Stimulated activated naive CD8-positive, alpha-beta T cell treated with anti-CD3 and anti-CD28 coated beads, Interleukin-15, Interleukin-2, amounts not matched to agents 100 ng/mL and 50 ng/mL, for 24 hours (primary cell): ENCODE measurements around the gene ZNF260.

Experiments
- H3K27ac Mint-ChIP-seq: one replicate; pipeline ENCODE4 v1.8.0; 2021; ENCODE audit warnings: mild to moderate bottlenecking, mixed read lengths
- H3K27me3 Mint-ChIP-seq: one replicate; pipeline ENCODE4 v1.8.0; 2021; ENCODE audit warnings: mixed read lengths
- H3K36me3 Mint-ChIP-seq: one replicate; pipeline ENCODE4 v1.8.0; 2021; ENCODE audit warnings: low read depth, mixed read lengths
- H3K4me1 Mint-ChIP-seq: one replicate; pipeline ENCODE4 v1.8.0; 2021; ENCODE audit warnings: low read depth, mixed read lengths
- H3K4me3 Mint-ChIP-seq: one replicate; pipeline ENCODE4 v1.8.0; 2021; ENCODE audit warnings: mild to moderate bottlenecking, mixed read lengths
- H3K9me3 Mint-ChIP-seq: one replicate; pipeline ENCODE4 v1.8.0; 2021; ENCODE audit warnings: mixed read lengths

ZNF260 gene

GRCh38 chr19:36528194-36528920 lies at the start of gene ZNF260:
TSS of gene ZNF260 (minus strand) at chr19:36528271. CDS start at chr19:36515238, 13,033 bp downstream.
- Mint-ChIP-seq H3K27me3 (no peaks in the 10 kb centered on the region), H3K27ac (peak within 1 kb of the TSS; percentile 99), H3K36me3 (peaks cover 61% of the 10 kb centered on the region), H3K4me1 (peaks cover 32% of the 10 kb centered on the region), H3K4me3 (peak within 1 kb of the TSS; percentile 93), H3K9me3 (peaks cover 35% of the 10 kb centered on the region)

DNA sequence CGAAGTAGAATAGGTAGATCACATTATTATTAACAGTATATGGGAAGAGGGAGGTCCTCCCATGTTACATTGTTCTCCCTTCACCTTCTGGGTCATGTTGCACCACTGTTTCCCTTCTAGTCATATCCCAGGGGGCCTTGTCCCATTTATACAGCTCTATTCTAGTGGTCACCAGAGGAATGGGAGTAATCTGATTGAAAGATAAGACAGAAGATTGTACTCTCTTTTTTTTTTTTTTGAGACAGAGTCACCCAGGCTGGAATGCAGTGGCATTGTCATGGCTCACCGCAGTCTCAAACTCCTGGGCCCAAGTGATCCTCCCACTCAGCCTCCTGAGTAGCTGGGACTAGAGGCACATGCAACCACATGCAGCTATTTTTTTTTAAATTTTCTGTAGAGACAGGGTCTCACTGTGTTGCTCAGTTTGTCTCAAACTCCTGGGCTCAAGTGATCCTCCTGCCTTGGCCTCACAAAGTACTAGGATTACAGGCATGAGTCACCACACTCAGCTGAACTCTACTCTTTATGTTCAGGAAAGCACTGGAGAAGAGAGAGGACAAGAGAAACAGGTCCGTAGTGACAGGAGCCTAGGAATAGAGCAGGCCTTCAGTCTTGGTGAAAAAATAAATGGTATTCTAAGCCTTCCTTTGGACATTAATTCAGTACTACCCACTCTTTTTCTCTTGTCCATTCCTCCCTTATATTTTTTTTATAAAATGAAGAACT lies 49.4 kb upstream of the ZNF260 start:
- peaks cover 81% of the 10 kb centered on the region for H3K36me3 Mint-ChIP-seq
- H3K9me3 Mint-ChIP-seq = peaks cover 31% of the 10 kb centered on the region
- H3K4me3 Mint-ChIP-seq = no peak overlapping the region
- no peak overlapping the region for H3K27ac Mint-ChIP-seq
- peaks cover 24% of the 10 kb centered on the region for H3K4me1 Mint-ChIP-seq
- no peaks in the 10 kb centered on the region for H3K27me3 Mint-ChIP-seq

DNA sequence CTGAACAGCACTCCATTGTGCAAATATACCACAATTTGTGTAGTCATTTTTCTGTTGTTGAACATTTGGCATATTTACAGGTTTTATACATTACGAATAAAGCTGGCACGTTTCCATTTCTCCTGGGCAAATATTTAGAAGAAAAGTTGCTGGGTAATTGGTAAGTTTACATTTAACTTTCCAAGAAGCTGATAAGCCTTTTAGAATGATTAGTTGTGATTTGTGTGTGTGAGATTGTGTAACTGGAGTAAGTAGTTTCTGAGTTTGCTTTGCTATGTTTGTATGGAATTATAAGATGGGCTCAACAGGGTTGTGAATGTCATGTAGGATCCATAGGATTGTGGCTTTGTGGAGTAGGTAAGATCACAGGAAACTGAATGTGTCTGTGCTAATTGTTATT lies 46.7 kb upstream of the ZNF260 start:
- no peaks in the 10 kb centered on the region for H3K27me3 Mint-ChIP-seq
- H3K4me1 Mint-ChIP-seq = peaks cover 38% of the 10 kb centered on the region
- H3K4me3 Mint-ChIP-seq = peak overlapping the region; percentile 100
- peak overlapping the region; percentile 2 for H3K27ac Mint-ChIP-seq
- H3K36me3 Mint-ChIP-seq = peaks cover 74% of the 10 kb centered on the region
- H3K9me3 Mint-ChIP-seq = peaks cover 18% of the 10 kb centered on the region

DNA sequence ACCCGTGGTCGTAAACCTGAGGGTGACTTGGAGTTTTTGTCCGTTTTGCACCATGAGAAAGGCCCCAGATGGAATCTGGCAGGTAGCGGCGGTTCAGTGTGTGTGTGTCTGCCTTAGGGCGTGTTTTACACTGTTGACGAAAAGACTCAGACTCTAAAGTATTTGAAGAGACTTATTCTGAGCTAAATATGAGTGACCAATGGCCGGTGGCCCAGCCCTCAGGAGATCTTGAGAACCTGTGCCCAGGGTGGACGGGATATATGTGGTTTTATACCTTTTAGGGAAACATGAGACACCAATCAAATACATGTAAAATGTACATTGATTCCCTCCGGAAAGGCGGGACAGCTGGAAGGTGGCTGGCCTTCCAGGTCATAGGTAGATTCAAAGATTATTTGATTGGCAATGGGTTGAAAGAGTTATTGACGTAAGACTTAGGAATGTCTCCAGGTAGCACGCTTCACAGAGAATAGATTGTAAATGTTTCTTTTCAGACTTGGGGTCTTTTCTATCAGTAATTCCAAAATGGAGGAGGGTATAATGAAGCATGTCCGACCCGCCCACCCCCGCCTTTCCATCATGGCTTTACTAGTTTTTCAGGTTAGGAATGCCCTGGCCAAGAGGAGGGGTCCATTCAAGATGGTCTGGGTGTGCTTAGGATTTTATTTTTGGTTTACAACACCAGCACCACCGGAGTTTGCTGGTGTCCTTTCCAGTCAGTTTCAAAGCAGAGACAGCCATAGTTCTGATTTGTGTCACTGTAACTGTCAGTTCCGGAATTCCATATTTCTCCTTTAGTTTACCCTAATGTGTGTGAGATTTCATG lies 46.0 kb upstream of the ZNF260 start:
- peaks cover 38% of the 10 kb centered on the region for H3K4me1 Mint-ChIP-seq
- H3K9me3 Mint-ChIP-seq = peaks cover 16% of the 10 kb centered on the region
- no peaks in the 10 kb centered on the region for H3K27me3 Mint-ChIP-seq
- peak overlapping the region; percentile 99 for H3K27ac Mint-ChIP-seq
- peak overlapping the region; percentile 100 for H3K4me3 Mint-ChIP-seq
- peaks cover 74% of the 10 kb centered on the region for H3K36me3 Mint-ChIP-seq

GRCh38 chr19:36573020-36573894 lies 45.2 kb upstream of the ZNF260 start, which contains the start of gene ZNF529:
TSS of gene ZNF529 (minus strand) at chr19:36573292. CDS start at chr19:36572346, 946 bp downstream.
- peaks cover 38% of the 10 kb centered on the region for H3K4me1 Mint-ChIP-seq
- peak within 1 kb of the TSS; percentile 100 for H3K4me3 Mint-ChIP-seq
- H3K36me3 Mint-ChIP-seq = peaks cover 76% of the 10 kb centered on the region
- no peaks in the 10 kb centered on the region for H3K27me3 Mint-ChIP-seq
- peaks cover 19% of the 10 kb centered on the region for H3K9me3 Mint-ChIP-seq
- peak within 1 kb of the TSS; percentile 99 for H3K27ac Mint-ChIP-seq

- Mint-ChIP-seq H3K9me3 (peaks cover 25% of the 10 kb centered on the region), H3K36me3 (peaks cover 78% of the 10 kb centered on the region), H3K4me1 (peaks cover 38% of the 10 kb centered on the region), H3K27me3 (no peaks in the 10 kb centered on the region), H3K4me3 (peak overlapping the region; percentile 100), H3K27ac (peak overlapping the region; percentile 99)
These were observed 44.5 kb upstream of the ZNF260 start for GRCh38 chr19:36572593-36573019.

DNA sequence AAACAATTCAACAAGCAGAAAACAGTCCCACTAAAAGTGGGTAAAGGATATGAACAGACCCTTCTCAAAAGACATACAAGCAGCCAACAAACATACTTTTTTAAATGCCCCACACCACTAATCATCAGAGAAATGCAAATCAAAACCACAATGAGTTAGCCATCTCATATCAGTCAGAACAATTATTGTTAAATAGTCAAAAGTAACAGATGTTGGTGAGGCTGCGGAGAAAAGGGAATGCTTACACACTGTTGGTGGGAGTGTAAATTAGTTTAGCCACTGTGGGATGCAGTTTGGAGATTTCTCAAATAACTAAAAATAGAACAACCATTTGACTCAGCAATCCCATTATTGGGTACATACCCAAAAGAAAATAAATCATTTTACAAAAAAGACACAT lies 36.3 kb upstream of the ZNF260 start:
- H3K4me3 Mint-ChIP-seq = no peak overlapping the region
- H3K4me1 Mint-ChIP-seq = peaks cover 7% of the 10 kb centered on the region
- H3K36me3 Mint-ChIP-seq = peaks cover 96% of the 10 kb centered on the region
- H3K9me3 Mint-ChIP-seq = peaks cover 54% of the 10 kb centered on the region
- H3K27ac Mint-ChIP-seq = no peak overlapping the region
- H3K27me3 Mint-ChIP-seq = no peaks in the 10 kb centered on the region

GRCh38 chr19:36547001-36547732 lies 19.1 kb upstream of the ZNF260 start:
- Mint-ChIP-seq H3K27me3 (no peaks in the 10 kb centered on the region), H3K36me3 (peaks cover 98% of the 10 kb centered on the region), H3K9me3 (peaks cover 60% of the 10 kb centered on the region), H3K4me1 (no peaks in the 10 kb centered on the region), H3K4me3 (no peak overlapping the region), H3K27ac (no peak overlapping the region)

DNA sequence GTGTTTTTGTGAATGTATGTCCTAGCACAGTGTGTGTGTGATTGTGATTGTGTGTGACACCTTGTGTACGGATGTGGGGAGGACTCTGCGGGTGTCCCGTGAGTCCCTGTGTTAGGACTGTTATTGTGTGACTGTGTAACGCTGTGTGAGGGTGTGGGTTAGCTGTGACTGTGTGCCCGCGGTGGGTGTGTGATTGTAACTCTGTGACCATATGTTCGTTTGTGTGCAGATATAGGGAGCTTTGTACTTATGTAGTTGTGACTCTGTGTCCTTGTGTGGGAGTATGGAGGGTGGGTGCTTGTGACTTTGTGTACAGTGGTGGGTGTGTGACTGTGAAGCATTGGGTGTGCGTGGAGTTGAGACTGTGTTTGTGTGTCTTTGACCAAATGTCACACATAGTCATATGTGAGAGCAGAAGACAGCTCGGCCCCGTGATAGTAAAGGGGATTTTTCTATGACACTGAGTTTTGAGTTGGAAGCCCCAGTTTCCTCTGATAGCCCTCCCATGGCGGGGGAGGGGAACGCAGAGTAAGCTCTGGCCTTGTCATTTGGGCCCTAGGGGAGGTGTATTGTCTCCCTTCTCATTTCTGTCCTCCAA lies 949 bp upstream of the ZNF260 start:
- H3K27me3 Mint-ChIP-seq = no peaks in the 10 kb centered on the region
- H3K9me3 Mint-ChIP-seq = peaks cover 35% of the 10 kb centered on the region
- H3K4me1 Mint-ChIP-seq = peaks cover 32% of the 10 kb centered on the region
- H3K27ac Mint-ChIP-seq = peak overlapping the region; percentile 99
- peak overlapping the region; percentile 93 for H3K4me3 Mint-ChIP-seq
- peaks cover 62% of the 10 kb centered on the region for H3K36me3 Mint-ChIP-seq

DNA sequence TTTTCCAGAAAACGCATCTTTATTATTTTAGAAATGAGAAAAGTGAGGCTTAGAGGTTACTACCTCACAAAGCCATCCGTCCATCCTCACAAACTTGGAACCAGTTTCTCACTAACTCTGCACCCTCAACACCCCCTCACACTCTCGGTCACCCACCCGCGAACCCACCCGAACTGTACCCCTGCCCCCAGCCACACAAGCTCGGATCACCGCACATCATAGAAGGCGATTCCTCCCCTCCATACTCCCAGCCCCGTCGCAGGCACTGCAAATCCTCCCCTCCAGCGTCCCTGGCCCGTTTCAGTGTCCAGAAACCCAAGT lies 238 bp downstream of the ZNF260 start:
- H3K9me3 Mint-ChIP-seq = peaks cover 35% of the 10 kb centered on the region
- peak overlapping the region; percentile 93 for H3K4me3 Mint-ChIP-seq
- H3K27me3 Mint-ChIP-seq = no peaks in the 10 kb centered on the region
- H3K4me1 Mint-ChIP-seq = peaks cover 32% of the 10 kb centered on the region
- H3K27ac Mint-ChIP-seq = peak overlapping the region; percentile 99
- H3K36me3 Mint-ChIP-seq = peaks cover 62% of the 10 kb centered on the region

DNA sequence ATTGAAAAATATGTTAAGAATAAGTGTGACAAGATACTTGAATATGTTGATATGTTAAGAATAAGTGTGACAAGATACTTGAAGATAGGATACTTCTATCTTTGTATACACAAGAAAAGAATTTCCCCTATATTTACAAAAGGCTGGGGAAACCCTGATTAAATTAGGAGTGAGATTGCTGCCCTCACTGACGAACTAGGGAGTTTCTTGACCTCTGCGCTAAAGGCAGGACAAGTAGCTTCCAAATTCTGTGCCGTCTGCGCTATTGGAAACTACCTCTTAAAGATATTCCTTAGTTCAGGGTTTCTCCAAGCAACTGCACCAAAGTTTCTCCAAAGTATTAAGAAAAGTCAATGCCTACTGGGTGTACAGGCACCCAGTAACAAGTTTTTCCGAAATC lies 730 bp downstream of the ZNF260 start:
- Mint-ChIP-seq H3K4me1 (peaks cover 32% of the 10 kb centered on the region), H3K36me3 (peaks cover 62% of the 10 kb centered on the region), H3K27ac (no peak overlapping the region), H3K4me3 (peak overlapping the region; percentile 93), H3K27me3 (no peaks in the 10 kb centered on the region), H3K9me3 (peaks cover 37% of the 10 kb centered on the region)

GRCh38 chr19:36526581-36526980 lies 1.5 kb downstream of the ZNF260 start:
- Mint-ChIP-seq H3K9me3 (peaks cover 37% of the 10 kb centered on the region), H3K27me3 (no peaks in the 10 kb centered on the region), H3K36me3 (peaks cover 60% of the 10 kb centered on the region), H3K4me1 (peaks cover 32% of the 10 kb centered on the region), H3K4me3 (peak overlapping the region; percentile 69), H3K27ac (no peak overlapping the region)

DNA sequence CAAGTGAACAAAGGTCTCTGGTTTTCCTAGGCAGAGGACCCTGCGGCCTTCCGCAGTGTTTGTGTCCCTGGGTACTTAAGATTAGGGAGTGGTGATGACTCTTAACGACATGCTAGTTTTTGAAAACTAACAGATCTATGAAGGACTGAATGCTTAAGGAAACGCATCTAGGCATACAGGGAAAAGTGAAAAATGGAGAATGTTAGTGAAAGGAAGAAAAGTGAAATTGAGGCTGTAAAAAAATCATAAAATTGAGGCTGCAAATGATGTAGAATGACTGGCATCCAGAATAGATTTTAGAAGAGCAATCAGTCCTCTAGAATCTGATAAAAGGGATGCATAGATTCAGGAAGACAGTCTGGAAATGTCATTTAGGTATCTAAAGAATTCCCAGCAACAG lies 3.5 kb downstream of the ZNF260 start:
- peaks cover 71% of the 10 kb centered on the region for H3K36me3 Mint-ChIP-seq
- no peak overlapping the region for H3K4me3 Mint-ChIP-seq
- no peak overlapping the region for H3K27ac Mint-ChIP-seq
- peaks cover 32% of the 10 kb centered on the region for H3K4me1 Mint-ChIP-seq
- H3K27me3 Mint-ChIP-seq = no peaks in the 10 kb centered on the region
- H3K9me3 Mint-ChIP-seq = peaks cover 41% of the 10 kb centered on the region
